Lower leg skin (tissue), 3 donors: Measurements from ENCODE around the gene DOCK1.

Source experiments
- POLR2A ChIP-seq, 2 donors: fragments of 450-650 bp; IDR thresholded peaks; one replicate each; pipeline ENCODE4 v1.6.1; 2016 to 2017; ENCODE audit warnings: antibody characterized with exemption in 2 of 2, mild to moderate bottlenecking in 1 of 2, moderate library complexity in 1 of 2
- TF ChIP-seq, protein P1 (sequence below), 3 donors: fragments of 450-650 bp; IDR thresholded peaks; one replicate each; pipeline ENCODE4 v1.5.1; 2016; ENCODE audit warnings: antibody characterized with exemption in 3 of 3, mild to moderate bottlenecking in 3 of 3, moderate library complexity in 2 of 3

GRCh38 chr10:127013691-127014473, 108.7 kb downstream of the DOCK1 start:
- no peak for TF ChIP-seq POLR2A (IDR thresholded peaks at IDR 0.05)
- TF ChIP-seq, protein P1, sequence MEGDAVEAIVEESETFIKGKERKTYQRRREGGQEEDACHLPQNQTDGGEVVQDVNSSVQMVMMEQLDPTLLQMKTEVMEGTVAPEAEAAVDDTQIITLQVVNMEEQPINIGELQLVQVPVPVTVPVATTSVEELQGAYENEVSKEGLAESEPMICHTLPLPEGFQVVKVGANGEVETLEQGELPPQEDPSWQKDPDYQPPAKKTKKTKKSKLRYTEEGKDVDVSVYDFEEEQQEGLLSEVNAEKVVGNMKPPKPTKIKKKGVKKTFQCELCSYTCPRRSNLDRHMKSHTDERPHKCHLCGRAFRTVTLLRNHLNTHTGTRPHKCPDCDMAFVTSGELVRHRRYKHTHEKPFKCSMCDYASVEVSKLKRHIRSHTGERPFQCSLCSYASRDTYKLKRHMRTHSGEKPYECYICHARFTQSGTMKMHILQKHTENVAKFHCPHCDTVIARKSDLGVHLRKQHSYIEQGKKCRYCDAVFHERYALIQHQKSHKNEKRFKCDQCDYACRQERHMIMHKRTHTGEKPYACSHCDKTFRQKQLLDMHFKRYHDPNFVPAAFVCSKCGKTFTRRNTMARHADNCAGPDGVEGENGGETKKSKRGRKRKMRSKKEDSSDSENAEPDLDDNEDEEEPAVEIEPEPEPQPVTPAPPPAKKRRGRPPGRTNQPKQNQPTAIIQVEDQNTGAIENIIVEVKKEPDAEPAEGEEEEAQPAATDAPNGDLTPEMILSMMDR (IDR thresholded peaks at IDR 0.05), result no peak
